ENCODE results near the gene EGR2.
A peak's percentile ranks its signal among the peaks of the same experiment; 100 is the strongest.

The EGR2 gene

DNA sequence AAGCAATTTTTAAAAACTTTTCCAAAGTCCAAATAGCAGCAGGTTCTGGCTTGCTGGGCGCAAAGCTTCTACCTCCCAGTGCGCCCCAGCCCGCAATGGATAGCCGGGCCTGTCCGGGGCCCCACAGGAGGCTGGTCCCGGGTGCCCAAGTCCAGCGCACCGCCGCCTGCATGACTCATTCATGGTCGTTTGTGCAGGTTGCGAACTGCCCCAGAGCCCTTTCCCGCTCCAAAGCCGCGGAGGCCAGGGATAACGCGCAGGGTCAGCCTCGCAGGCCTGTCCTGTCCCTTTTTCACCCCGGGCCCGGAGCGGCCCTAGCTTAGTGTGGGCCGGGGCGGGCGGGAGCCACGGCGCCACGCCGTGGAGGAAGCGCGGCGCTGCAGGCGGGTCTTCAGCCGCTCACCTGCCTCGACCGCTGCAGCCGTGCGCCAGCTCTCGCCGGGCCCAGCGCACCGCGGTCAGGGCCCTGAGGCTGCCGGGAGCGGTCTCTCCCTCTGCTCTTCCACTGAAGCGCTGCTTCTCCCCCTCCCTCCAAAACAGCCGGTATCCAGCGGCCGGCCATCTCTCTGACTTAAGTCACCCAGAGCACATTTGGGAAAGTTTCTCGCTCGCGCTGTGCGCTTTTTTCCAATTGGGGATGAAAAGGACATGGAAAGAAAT is 1.7 kb upstream of the EGR2 start:
- peak; percentile 62 for DNase-seq (ENCODE audit: low spot score)

DNA sequence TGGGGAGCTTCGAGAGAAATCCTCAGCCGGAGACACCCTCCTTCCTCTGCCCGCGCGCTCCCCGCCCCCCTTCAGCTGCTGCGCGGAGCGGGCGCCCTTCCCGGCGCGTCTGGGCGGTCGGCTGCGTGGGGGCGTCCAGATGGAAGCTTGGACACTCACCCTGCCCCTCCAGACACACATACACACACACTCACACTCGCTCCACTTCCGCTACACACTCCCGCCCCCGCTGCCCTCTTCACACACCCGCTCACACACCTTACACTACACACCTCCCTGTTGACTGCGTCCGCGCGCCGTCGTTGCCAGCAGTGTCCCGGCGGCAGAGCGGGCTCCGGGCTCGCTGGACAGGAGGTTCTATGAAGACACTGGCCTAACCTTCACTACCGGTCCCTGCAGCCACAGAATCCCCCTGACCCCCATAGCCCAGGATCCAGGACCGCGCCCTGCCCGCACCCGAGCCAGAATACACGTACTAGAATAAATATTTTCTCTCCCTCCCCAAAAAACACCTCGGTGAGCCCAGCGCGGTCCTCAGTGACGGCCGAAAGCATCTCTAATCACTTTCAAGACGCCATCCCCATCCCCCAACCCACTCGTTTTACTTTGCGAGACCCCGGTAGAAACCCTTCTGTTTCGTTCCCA is 1.1 kb upstream of the EGR2 start:
- peak; percentile 12 for DNase-seq (ENCODE audit: low spot score)

DNA sequence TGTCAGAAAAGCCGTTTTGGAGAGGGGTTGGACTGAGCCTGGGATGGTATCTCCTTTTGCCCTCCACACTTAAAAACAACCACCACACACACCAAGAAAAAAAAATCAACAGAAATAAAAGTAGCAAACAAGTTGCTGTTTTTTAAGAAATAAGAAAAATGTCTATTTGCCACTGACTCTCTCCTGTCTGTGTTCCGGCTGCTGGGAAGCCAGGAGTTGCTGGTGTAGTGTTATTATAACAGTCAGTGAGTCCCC is 163 bp downstream of the EGR2 start:
- no peak for DNase-seq (ENCODE audit: low spot score)

DNA sequence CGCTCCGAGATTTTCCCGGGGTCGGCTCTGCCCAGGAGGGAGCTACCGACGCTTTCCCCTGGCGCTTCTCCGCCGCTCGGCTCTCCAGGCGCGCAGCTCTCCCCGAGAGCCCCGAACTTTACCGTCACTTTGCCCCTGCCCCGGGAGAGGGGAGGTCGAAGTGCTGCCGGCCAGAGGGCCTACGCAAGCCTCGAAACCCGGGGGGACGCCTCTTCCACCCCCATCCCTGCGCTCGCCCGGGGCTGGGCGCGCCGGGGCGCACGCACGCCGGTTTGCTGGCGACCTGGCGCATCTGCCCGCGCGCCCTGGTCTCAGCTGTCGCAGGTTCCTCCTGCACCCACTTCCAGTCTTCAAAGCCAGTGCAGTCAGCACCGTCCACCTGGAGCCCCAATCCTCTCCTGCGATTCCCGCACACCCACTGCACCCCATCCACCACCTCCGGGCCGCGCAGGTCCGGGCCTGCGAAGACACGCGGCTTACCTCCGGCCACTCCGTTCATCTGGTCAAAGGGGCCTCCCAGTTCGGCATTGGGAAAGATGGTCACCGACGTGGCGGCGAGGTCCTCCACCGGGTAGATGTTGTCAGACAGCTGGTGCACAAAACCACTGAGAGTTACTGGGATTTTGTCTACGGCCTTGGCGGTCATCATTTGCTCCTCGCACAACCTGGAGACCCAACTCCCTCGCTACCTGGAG is 638 bp downstream of the EGR2 start:
- DNase-seq (ENCODE audit: low spot score), result no peak

DNA sequence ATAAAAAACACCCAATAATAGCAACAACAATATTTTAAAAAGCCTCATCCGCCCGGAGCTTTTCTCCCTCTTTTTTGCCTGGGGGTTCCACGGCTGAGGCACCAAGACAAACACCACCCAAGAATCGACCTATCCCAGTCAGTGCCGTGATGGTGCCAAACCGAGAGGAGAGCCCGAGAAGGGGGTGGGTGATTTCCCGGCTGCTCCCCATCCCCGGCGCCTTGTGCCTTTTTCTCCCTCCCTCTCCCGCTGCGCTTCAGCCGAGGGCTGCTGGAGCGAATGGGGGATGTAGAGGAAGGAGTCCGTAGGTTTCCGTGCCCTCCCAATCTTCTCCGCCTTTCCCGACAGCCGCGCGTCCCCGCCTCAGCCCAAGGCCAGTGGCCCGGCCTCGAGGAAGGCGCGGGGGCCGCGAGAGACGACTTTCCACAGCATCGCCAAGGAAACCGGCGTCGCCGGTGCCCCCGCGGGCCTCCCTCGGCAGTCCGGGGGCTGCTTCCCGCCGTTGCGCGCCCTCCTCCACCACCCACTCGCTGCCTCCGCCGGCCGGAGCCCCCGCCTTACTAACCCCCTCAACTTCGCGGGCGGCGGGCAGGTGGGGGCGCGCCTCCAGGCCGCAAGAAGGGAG is 1.3 kb downstream of the EGR2 start:
- DNase-seq (ENCODE audit: low spot score), result no peak

DNA sequence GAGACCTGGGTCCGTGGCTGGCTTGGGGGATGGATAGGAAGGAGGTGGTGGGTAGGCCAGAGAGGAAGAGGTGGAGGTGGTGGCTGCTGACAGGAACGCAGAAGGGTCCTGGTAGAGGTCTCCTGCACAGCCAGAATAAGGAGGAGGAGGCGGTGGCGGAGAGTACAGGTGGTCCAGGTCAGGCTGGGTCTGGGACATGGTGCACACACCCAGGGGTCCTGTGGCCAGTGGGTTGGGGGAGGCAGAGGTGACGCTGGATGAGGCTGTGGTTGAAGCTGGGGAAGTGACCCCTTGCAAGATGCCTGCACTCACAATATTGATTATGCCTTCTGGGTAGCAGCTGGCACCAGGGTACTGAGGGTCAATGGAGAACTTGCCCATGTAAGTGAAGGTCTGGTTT is 2.2 kb downstream of the EGR2 start:
- DNase-seq (ENCODE audit: low spot score), result no peak

DNA sequence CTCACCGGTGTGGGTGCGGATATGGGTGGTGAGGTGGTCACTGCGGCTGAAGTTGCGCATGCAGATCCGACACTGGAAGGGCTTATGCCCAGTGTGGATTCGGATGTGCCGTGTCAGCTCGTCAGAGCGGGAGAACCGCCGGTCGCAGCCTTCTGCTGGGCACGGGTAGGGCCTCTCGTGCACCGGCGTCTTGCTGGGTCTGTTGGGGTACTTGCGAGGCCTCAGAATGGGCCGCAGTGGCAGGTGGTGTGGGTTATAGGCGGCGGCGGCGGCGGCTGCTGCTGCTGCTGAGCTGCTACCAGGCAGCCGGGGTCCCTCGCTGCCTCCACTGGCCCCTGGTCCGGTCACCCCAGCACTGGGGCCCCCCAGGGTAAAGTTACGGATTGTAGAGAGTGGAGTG is 2.7 kb downstream of the EGR2 start:
- DNase-seq (ENCODE audit: low spot score), result no peak

DNA sequence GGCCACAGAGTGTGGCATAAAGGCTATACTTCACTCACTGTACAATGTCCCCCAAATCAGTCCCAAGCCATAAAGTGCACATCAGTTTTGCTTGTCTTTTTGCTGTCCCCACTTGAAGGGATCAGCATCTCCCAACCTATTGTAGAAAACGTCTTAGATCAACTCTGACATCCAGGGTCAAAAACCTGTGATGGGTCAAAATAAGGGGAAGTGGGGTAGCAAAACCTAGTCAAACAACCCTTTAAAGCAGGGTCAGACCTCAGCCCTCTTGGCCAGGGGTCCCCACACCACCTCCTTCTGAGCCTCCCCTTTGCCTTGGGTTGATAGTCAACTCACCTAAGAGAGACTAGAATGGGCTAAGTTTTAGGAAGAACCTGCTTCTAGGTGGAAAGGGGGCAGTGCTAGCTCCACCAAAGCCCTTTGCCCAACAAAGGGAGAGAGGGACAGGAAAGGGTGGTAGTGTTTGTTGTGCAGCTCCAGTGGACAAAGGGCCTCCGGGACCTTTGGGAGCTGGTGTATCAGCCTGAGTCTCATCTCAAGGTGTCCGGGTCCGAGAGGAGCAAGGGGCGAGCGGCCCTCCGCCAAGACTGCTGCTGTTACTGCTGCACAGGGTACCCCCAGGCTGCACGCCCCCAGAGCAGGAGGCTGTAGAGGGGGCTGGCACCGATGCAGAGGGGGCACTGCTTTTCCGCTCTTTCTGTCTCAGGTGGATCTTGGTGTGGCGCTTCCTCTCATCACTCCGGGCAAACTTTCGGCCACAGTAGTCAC is 3.3 kb downstream of the EGR2 start:
- no peak for DNase-seq (ENCODE audit: low spot score)

DNA sequence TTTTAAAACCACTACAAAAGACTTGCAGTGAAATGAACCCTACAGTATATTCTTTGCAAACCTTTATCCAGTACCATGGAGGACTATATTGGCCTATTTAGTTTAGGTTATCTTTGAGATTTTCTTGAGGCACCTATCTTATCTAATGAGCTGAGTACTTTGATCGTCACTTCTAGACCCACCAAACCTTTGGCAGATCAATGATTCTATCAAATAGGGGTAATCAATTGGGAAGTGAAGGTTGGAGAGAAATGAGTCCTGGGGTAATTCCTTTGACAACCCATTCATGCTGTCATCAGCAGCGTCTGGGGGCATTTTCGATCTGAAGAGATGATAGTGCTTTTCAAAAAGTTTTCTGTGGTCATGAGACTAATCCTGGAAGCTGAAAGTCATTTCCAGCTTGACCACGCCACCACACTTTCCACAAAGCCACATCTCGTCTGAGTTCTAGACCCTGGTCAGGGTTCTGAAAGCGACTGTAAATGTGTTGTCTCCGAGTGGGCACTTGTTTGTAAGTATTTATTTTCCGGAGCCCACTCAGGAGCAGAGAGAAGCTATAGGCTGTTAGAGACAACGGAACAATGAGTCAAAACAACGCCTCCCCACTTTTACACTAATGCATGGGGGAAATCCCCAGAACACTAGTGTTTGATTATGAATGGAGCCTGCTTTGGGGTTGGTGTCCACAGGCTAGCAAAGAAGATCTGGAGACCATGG is 4.8 kb downstream of the EGR2 start:
- no peak for DNase-seq (ENCODE audit: low spot score)

DNA sequence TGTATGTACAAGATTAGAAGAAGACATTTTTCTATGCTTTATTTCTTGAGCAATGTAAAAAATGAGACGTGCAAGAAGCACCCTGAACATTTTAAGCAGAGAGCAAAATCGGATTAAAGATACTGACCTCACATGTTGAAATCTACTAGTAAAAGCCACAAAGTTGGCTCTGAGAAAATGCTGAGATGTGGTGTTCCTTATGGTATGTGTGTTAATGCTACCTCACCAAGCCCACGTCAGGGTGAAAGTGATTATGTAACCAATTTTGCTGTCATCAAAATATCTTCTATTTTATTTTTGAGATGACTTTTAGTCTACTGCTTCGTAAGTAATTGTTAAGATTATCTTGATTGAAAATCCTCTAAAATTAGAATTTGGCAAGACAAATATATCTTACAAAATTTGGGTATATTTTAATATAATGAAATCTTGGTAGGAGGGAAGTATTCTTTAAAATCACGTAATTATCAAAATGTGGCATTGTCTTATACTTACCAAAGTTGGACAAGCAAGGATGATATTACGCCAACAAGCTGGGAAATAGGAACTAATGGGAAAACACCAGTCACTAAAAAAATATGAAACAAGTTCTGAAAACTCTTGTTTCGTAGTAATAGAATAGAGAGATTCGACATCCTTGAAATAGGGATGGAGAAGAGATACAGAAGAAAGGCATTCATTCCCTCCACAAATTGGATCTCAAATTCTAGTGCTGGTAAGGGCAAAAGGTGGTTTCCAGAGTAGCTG is 5.8 kb downstream of the EGR2 start:
- no peak for DNase-seq (ENCODE audit: low spot score)

DNA sequence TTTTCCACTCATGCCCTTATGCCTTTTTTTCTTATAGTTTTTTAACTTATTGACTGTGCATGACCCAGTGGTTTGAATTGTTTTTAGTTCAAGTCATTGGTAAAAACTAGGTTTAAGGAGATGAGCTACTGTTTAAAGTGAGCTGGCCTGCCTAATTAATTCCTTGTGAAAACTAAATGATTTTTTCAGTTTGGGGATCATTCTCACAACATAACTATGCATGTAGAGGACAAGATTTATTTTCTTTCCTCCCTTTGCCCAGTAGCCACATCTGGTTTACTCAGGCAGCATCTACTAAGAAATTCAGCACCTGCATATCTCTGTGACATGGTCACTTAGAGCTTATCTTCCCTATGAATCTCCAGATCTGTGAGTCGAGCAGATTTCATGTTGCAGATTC is 9.9 kb downstream of the EGR2 start:
- no peak for DNase-seq (ENCODE audit: low spot score)

DNA sequence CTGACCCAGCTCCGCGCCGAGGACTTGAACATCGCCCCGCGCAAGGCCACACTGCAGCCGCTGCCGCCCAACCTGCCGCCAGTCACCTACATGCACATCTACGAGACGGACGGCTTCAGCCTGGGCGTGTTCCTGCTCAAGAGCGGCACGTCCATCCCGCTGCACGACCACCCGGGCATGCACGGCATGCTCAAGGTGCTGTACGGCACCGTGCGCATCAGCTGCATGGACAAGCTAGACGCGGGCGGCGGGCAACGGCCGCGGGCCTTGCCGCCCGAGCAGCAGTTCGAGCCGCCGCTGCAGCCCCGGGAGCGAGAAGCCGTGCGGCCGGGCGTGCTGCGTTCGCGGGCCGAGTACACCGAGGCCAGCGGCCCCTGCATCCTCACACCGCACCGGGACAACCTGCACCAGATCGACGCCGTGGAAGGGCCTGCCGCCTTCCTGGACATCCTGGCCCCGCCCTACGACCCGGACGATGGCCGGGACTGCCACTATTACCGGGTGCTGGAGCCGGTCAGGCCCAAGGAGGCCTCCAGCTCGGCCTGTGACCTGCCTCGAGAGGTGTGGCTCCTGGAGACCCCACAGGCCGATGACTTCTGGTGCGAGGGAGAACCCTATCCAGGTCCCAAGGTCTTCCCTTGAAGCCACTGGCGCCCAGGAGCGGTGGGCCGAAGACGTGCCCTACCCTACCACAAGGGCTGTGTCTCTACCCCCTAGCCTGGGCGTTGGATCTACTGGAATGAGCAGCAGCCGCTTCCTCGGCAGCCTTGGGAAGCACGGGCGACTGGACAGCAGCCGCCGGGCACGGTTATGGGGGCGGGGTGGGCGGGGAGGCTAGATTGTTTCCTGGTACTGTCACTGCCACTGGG is 10.7 kb downstream of the EGR2 start:
- DNase-seq (ENCODE audit: low spot score), result peak; percentile 22

DNA sequence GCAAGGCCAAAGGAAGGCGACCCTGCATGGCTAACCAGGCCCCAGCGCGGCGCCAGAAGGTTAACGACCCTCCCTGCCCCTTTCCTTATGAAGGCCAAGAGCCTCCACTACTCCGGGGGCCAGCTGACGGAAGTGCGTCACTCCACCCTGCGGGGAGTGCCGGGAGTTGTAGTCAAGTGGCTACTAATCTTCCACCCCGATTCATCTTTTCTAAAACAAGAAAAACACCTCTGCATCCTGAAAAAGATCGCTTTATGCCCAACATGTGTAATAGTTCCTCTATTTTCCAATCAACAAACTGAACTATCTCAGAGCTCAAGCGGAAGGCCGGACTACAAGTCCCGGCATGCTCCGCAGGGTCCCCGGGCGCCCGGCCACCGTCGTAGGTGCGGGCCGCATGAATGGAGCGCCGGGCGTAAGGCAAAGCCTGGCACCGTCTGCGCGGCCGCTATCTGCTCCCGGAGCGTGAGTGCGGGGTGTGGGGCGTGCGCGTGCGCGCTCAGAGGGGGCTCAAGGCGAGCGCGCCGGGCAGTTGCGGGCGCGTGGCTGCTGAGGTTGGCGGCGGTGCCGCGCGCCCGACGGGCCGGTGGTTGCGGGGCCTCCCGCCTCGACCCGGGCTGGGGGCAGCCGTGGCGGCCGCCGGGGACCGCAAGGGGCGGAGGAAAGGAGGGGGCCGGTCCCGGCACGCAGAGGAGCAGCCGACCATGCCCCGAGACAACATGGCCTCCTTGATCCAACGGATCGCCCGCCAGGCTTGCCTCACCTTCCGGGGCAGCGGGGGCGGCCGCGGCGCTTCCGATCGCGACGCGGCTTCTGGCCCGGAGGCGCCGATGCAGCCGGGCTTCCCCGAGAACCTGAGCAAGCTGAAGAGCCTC is 11.6 kb downstream of the EGR2 start, which contains the start of gene ADO:
TSS of gene ADO (plus strand) at position 365 of the 875 bp plus-strand sequence. CDS start at position 705, 340 bp downstream.
- DNase-seq (ENCODE audit: low spot score), result peak; percentile 87

DNA sequence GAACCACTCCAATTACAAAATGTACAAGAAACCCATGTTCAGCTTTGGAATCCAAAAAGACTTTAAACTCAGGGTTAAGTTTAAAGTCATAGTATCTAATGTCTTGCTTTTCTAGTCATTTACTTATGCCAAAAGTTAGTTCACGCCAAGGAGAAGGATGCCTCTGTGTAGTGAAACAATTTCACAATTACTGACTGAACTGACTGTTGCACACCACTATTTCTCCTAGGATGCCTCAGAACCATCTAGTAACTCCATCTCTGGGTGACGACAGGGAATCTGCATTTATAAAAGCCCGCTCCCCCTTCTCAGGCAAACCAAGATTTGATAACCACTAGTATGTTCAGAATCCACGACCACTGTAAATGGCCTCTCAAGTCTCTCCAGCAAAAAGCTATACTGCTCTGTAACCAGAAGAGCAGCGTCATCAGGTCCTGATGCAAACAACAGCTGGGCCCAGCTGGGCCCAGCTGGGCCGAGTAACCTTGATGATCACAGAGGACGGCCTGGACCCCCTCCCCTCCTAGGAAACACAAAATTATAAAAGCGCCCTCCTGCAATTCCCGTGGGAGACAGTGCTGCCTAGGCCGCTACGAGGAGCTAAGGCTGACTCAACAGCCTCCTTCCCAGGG is 12.3 kb downstream of the EGR2 start:
- DNase-seq (ENCODE audit: low spot score), result no peak

DNA sequence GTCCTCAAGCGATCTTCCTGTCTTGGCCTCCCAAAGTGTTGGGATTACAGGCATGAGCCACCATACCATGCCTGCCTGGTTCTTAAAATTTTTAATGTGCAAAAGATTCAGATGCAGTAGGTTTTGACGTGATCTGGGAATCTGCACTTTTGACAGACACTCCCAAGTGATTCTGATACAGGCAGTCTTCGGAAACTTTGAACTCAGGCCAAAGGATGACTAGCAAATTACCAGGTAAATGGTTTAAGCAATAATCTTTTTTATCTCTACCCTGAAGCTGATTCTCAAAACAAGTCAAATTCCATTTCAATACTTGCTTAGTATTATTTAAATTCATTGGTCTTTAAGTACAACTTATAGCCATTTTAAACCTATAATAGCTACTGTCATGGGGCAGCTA is 14.3 kb downstream of the EGR2 start:
- DNase-seq (ENCODE audit: low spot score), result no peak

DNA sequence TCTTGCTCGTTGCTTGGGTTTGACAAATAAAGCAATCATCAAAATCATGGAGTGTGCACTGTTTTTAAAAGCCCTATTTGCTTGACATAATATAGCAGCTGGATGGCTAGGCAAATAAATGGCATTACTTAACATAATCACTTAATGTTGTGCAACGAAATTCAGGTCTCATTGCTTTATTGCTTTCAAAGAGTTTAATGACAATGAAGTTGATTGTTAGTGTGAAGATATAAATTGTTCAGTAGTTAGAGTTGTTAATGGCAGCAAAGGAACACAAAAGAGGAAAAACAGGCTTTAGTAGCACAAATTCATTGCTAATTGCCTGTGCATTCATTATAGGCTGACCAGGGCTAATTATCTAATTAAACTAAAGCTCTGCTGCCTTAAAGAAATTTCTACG is 19.3 kb downstream of the EGR2 start:
- no peak for DNase-seq (ENCODE audit: low spot score)

DNA sequence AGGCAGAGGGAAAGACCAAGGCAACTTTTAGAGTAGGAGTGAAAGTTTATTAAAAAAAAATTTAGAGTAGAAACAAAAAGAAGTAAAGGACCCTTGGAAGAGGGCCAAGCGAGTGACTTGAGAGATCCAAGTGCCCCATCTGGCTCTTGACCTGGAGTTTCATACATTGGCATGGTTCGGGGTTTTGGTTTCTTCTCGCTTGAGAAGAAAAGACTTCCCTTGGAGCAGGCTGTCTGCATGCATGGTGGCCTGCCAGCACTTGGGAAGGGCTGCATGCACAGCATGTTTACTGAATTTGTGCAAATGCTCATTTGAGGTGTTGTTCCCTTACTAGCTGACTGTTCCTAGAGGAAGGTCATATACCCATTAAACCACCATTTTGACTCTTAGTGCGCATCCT is 20.4 kb downstream of the EGR2 start:
- no peak for DNase-seq (ENCODE audit: low spot score)

DNA sequence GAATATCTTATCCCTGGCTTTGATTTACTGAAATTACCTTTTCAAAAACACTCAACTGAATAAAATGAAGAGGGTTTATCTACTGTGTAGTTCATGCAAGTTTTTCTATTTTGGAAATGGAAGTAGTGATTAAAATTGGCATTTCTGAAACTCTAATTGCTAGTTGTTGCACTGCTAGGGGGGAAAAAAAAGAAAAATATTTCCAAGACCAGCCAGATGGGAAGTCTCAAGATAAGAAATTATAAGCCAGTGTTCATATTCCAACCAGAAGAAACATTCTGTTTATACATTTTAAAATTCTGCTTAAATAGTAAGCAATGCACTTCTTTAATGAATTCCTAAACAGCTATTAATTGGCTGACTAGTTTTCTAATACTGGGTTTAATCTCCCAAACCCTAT is 21.1 kb downstream of the EGR2 start:
- DNase-seq (ENCODE audit: low spot score), result no peak

DNA sequence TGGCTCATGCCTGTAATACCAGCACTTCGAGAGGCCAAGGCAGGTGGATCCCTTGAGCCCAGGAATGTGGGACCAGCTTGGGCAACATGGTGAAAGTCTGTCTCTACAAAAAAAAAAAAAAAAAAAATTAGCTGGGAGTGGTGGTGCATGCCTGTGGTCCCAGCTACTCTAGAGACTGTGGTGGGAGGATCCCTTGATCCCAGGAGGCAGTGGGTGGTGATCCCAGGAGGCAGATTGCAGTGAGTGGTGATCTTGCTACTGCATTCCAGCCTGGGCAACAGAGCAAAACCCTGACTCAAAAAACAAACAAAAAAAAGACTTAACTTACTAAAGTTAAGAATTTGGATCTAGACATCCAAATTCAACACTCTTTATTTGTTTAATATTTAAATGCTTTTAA is 21.9 kb downstream of the EGR2 start:
- no peak for DNase-seq (ENCODE audit: low spot score)

Data from LoVo (cell line).